Osteocyte (in vitro differentiated cells): ENCODE data around the gene IL17RE. TPM values are rescaled to one million over a fixed set of nuclear protein-coding genes. Genes with fewer than 3 reads are reported as not detected.

Source experiments
- DNase-seq: peaks from one replicate; pipeline ENCODE4 v3.0.0; 2021; ENCODE audit warnings: mixed read lengths; ENCODE audit not compliant: unreplicated experiment; ENCODE audit errors: extremely low spot score
- H3K27ac Mint-ChIP-seq: one replicate; pipeline ENCODE4 v1.8.0; 2021; ENCODE audit warnings: mild to moderate bottlenecking, mixed read lengths; ENCODE audit not compliant: unreplicated experiment
- H3K27me3 Mint-ChIP-seq: one replicate; pipeline ENCODE4 v1.8.0; 2021; ENCODE audit warnings: mixed read lengths; ENCODE audit not compliant: unreplicated experiment
- H3K36me3 Mint-ChIP-seq: one replicate; pipeline ENCODE4 v1.8.0; 2021; ENCODE audit warnings: mixed read lengths; ENCODE audit not compliant: unreplicated experiment
- H3K4me1 Mint-ChIP-seq: one replicate; pipeline ENCODE4 v1.8.0; 2021; ENCODE audit warnings: mixed read lengths; ENCODE audit not compliant: unreplicated experiment
- H3K4me3 Mint-ChIP-seq: one replicate; pipeline ENCODE4 v1.8.0; 2021; ENCODE audit warnings: mild to moderate bottlenecking, moderate library complexity, mixed read lengths; ENCODE audit not compliant: unreplicated experiment
- H3K9me3 Mint-ChIP-seq: one replicate; pipeline ENCODE4 v1.8.0; 2021; ENCODE audit warnings: mixed read lengths; ENCODE audit not compliant: unreplicated experiment
- CTCF ChIP-seq: fragments of 200-600 bp; sonication (generic); IDR thresholded peaks from 2 replicates; pipeline ENCODE4 v1.5.0; 2021; ENCODE audit warnings: antibody characterized with exemption, mild to moderate bottlenecking, moderate library complexity
- total RNA-seq: library from RNA; stranded (reverse); gene quantifications from 2 replicates; pipeline ENCODE4 v1.2.1, GENCODE V29; 2021

The IL17RE gene
- total RNA-seq, 1 donor from 2014 or later = 1.4 TPM

GRCh38 chr3:9965200-9965875 lies 62.7 kb downstream of the IL17RE start:
- DNase-seq = no peak
- peaks cover 42% of the 10 kb centered on the region for H3K36me3 Mint-ChIP-seq
- no peaks in the 10 kb centered on the region for H3K27me3 Mint-ChIP-seq
- TF ChIP-seq CTCF = no peak
- H3K27ac Mint-ChIP-seq = no peak overlapping the region
- no peaks in the 10 kb centered on the region for H3K9me3 Mint-ChIP-seq
- H3K4me3 Mint-ChIP-seq = no peak overlapping the region
- H3K4me1 Mint-ChIP-seq = no peaks in the 10 kb centered on the region

Other genes with a start within 250 kb of the IL17RE start
- gene CPNE9, start 199.0 kb upstream of the IL17RE start, total RNA-seq = 0.26 TPM in 1 of 2 replicates, not detected in the other
- 18.3 and 23.0 TPM in 2 replicates for gene BRPF1, start 171.1 kb upstream of the IL17RE start, total RNA-seq
- gene OGG1, start 152.9 kb upstream of the IL17RE start, total RNA-seq = 34.8 and 37.9 TPM in 2 replicates
- 8.8 and 10.7 TPM in 2 replicates for gene CAMK1, start 132.9 kb upstream of the IL17RE start, total RNA-seq
- 63.4 and 66.0 TPM in 2 replicates for gene TADA3, start 110.4 kb upstream of the IL17RE start, total RNA-seq
- gene ARPC4, start 109.8 kb upstream of the IL17RE start, total RNA-seq = 140 and 142 TPM in 2 replicates
- 53.6 and 54.8 TPM in 2 replicates for gene TTLL3, start 92.6 kb upstream of the IL17RE start, total RNA-seq
- gene RPUSD3, start 58.8 kb upstream of the IL17RE start, total RNA-seq = 35.9 and 36.1 TPM in 2 replicates
- gene CIDEC, start 22.6 kb upstream of the IL17RE start, total RNA-seq = not detected in 2 replicates
- 28.5 and 31.5 TPM in 2 replicates for gene JAGN1, start 12.2 kb upstream of the IL17RE start, total RNA-seq
- gene IL17RC, start 14.2 kb downstream of the IL17RE start, total RNA-seq = 36.5 and 36.6 TPM in 2 replicates
- gene CRELD1, start 31.0 kb downstream of the IL17RE start, total RNA-seq = 24.8 and 25.3 TPM in 2 replicates
- 6.6 and 7.9 TPM in 2 replicates for gene PRRT3, start 49.6 kb downstream of the IL17RE start, total RNA-seq
- 67.1 and 67.7 TPM in 2 replicates for gene EMC3, start 84.0 kb downstream of the IL17RE start, total RNA-seq
- gene FANCD2, start 123.6 kb downstream of the IL17RE start, total RNA-seq = 6.5 and 8.0 TPM in 2 replicates
- gene FANCD2OS, start 205.4 kb downstream of the IL17RE start, total RNA-seq = not detected in 2 replicates
- 140 and 144 TPM in 2 replicates for gene BRK1, start 212.8 kb downstream of the IL17RE start, total RNA-seq
- 52.2 and 53.0 TPM in 2 replicates for gene VHL, start 238.9 kb downstream of the IL17RE start, total RNA-seq